GM18520 (cell line): Measurements from ENCODE around the gene LINGO3.

Experiments
- ATAC-seq: cut with Tn5 transposase; IDR thresholded peaks from one replicate; pipeline ENCODE4 v1.9.1; 2021; ENCODE audit not compliant: unreplicated experiment

LINGO3 gene

DNA sequence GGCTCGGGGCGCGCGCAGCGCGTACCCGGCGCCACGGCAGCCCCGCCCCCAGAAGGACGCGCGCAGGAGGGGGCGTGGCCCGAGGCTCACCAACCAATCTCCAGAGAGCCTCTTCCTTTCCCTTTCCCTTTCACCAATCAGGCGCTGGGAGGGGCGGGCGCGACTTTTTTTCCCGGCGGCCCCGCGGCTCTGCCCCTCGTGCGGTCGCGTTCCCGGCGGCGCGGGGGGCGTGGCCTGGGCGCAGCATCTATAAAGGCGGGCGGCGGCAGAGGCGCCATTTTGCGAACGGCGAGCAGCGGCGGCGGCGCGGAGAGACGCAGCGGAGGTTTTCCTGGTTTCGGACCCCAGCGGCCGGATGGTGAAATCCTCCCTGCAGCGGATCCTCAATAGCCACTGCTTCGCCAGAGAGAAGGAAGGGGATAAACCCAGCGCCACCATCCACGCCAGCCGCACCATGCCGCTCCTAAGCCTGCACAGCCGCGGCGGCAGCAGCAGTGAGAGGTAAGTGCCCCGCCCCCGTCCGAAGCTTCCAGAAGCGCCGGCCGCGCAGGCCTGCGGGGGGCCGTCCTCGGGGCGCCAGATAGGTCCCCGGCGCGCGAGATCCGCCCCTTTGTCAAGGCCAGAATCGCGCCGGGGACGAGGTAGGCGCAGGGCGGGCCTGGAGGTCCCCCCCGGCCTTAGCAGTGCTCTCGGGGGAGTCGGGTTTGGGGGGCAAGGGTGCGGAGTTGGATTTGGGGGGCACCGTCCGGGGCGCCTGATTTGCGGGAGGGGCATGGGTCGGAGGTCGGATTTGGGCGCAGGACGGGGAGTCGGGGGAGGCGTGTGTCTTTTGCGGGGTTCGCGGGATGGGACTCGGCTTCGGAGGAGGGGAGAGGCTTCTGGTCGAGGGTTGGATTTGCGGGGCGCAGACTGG is 38.5 kb downstream of the LINGO3 start:
- ATAC-seq, result peak; percentile 44

GRCh38 chr19:2268861-2269243 is 39.1 kb downstream of the LINGO3 start:
- ATAC-seq, result no peak

DNA sequence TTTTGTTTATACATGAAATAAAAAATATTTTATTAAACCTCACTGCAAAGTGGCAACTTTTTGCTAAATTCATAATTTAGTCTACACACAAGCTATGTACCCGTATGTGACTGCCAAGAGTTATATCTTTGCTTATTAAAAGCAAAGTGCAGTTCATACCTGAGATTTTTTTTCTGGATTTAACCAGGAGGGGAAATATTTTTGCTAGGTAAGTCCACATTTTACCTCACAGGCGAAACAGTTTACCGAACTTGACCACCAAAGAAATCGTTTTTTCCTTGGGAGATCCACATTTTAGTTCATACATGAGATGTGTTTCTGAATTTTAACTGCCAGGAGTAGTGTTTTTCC is 39.5 kb downstream of the LINGO3 start:
- ATAC-seq, result no peak

DNA sequence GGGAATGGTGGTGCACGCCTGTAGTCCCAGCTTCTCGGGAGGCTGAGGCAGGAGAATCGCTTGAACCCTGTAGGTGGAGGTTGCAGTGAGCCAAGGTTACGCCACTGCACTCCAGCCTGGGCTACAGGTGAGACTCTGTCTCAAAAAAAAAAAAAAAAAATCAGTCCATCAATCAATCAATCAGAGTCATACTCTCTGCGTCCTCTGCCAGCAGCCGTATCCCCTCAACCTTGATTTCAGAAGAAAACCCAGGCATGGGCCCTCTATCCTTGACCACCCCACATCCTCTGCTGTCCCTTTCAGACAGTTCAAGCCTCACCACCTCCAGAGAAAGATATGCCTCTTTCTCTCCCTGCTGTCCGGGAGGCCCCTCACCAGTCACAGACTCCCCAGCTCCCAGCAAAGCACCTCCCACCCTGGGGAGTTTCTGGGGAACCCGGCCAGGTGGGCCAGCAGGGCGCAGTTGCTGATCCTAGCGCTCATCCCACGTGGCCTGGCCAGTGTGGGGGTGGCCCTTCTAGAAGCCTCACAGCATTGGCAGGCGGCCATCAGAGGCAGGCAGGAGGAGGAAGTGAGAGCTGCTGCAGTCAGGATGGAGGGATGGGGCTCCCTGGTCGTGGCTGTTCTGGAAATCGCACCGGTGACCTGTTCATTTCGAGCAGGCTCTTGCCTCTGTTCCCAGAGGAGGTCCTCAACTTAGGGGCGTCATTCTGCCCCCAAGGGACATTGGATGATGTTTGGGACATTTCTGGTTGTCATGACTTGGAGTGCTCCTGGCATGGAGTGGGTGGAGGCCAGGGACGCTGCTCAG is 41.6 kb downstream of the LINGO3 start:
- ATAC-seq, result no peak

- ATAC-seq, result no peak
Observed at GRCh38 chr19:2261438-2262172, 46.3 kb downstream of the LINGO3 start.

GRCh38 chr19:2260341-2260805 is 47.6 kb downstream of the LINGO3 start:
- ATAC-seq, result no peak

DNA sequence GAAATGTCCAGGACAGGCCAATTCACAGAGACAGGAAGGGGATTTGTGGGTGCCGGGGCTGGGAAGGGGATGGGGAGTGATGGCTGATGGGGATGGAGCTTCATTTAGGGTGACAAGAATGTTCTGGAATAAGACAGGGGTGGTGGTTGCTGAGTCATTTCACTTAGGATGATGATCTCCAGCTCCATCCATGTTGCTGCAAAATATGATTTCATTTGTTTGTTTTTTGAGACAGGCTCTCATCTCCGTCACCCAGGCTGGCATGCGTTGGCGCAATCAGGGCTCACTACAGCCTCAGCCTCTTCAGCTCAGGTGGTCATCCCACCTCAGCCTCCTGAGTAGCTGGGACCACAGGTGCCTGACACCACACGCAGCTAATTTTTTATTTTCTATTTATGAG is 48.6 kb downstream of the LINGO3 start:
- ATAC-seq, result no peak
